Karpas-422 (cell line): ENCODE results near the gene F5. TPM values are rescaled to one million over a fixed set of nuclear protein-coding genes. Genes with fewer than 3 reads are reported as not detected.

ENCODE experiments used
- DNase-seq: peaks from one replicate; pipeline ENCODE4 v3.0.0-alpha.2; 2015
- H2AFZ ChIP-seq: fragments of 200-600 bp; sonication (generic); 2 replicates; pipeline ENCODE4 v1.6.1; 2014; ENCODE audit warnings: antibody characterized with exemption, low read length, mixed read lengths
- H3K27ac ChIP-seq: fragments of 200-600 bp; sonication (generic); 2 replicates; pipeline ENCODE4 v1.5.1; 2014; ENCODE audit warnings: mild to moderate bottlenecking, low read length, moderate library complexity
- H3K27me3 ChIP-seq: fragments of 200-600 bp; sonication (generic); 2 replicates; pipeline ENCODE4 v1.6.1; 2014; ENCODE audit warnings: low read length, mixed read lengths
- H3K36me3 ChIP-seq: fragments of 200-600 bp; sonication (generic); 2 replicates; pipeline ENCODE4 v1.6.1; 2014; ENCODE audit warnings: low read length, mixed read lengths; ENCODE audit not compliant: insufficient read depth
- H3K4me1 ChIP-seq: fragments of 200-600 bp; sonication (generic); 2 replicates; pipeline ENCODE4 v1.6.1; 2014; ENCODE audit warnings: mild to moderate bottlenecking, low read length, mixed read lengths
- H3K4me2 ChIP-seq: fragments of 200-600 bp; sonication (generic); 2 replicates; pipeline ENCODE4 v1.6.1; 2014; ENCODE audit warnings: low read length, low read depth, mild to moderate bottlenecking; ENCODE audit not compliant: poor library complexity, severe bottlenecking
- H3K4me3 ChIP-seq: fragments of 200-600 bp; sonication (generic); 2 replicates; pipeline ENCODE4 v1.5.1; 2014; ENCODE audit warnings: mild to moderate bottlenecking, antibody characterized with exemption, low read length, mixed read lengths
- H3K79me2 ChIP-seq: fragments of 200-600 bp; sonication (generic); 2 replicates; pipeline ENCODE4 v1.6.1; 2014; ENCODE audit warnings: mild to moderate bottlenecking, low read length, mixed read lengths
- H3K9ac ChIP-seq: fragments of 200-600 bp; sonication (generic); 2 replicates; pipeline ENCODE4 v1.6.0; 2014; ENCODE audit warnings: low read length
- H3K9me2 ChIP-seq: fragments of 200-600 bp; sonication (generic), shearing (Covaris generic); replicated peaks from 2 replicates; pipeline ENCODE4 v1.6.0; 2014; ENCODE audit warnings: mild to moderate bottlenecking, low read length, moderate library complexity; ENCODE audit not compliant: insufficient read depth
- H3K9me3 ChIP-seq: fragments of 300-700, 200-600 bp; sonication (generic); 2 replicates; pipeline ENCODE4 v1.6.1; 2014; ENCODE audit warnings: low read length, mixed read lengths
- H4K20me1 ChIP-seq: fragments of 200-600 bp; sonication (generic); 2 replicates; pipeline ENCODE4 v1.6.1; 2014; ENCODE audit warnings: mild to moderate bottlenecking, antibody characterized with exemption, low read length, low read depth; ENCODE audit not compliant: insufficient read depth
- total RNA-seq: library from RNA; depleted of rRNA; stranded (reverse); fragments of >200 nt; shearing (Covaris generic); gene quantifications from 2 replicates; pipeline ENCODE4 v1.2.3, GENCODE V29; 2014; ENCODE audit warnings: low replicate concordance

The F5 gene
- total RNA-seq, 1 experiment from 2014 or later = not detected

GRCh38 chr1:169577981-169578738 lies 8.1 kb downstream of the F5 start:
- Histone ChIP-seq H3K27ac (no peak overlapping the region), H3K79me2 (no peaks in the 10 kb centered on the region), H4K20me1 (no peaks in the 10 kb centered on the region), H3K4me2 (no peak overlapping the region), H2AFZ (no peak overlapping the region), H3K4me3 (no peak overlapping the region), H3K9me2 (no peaks in the 10 kb centered on the region), H3K9me3 (no peaks in the 10 kb centered on the region), H3K27me3 (no peaks in the 10 kb centered on the region), H3K9ac (no peak overlapping the region), H3K36me3 (no peaks in the 10 kb centered on the region), H3K4me1 (no peaks in the 10 kb centered on the region)
- no peak for DNase-seq

GRCh38 chr1:169576935-169577331 lies 9.3 kb downstream of the F5 start:
- Histone ChIP-seq H3K9me2 (no peaks in the 10 kb centered on the region), H3K9ac (no peak overlapping the region), H3K36me3 (no peaks in the 10 kb centered on the region), H3K27me3 (no peaks in the 10 kb centered on the region), H3K79me2 (no peaks in the 10 kb centered on the region), H3K9me3 (no peaks in the 10 kb centered on the region), H4K20me1 (no peaks in the 10 kb centered on the region), H3K4me3 (no peak overlapping the region), H2AFZ (no peak overlapping the region), H3K27ac (no peak overlapping the region), H3K4me2 (no peak overlapping the region), H3K4me1 (no peaks in the 10 kb centered on the region)
- no peak for DNase-seq

GRCh38 chr1:169576241-169576934 lies 9.9 kb downstream of the F5 start:
- no peaks in the 10 kb centered on the region for H3K9me2 ChIP-seq
- no peaks in the 10 kb centered on the region for H3K27me3 ChIP-seq
- H3K4me1 ChIP-seq = no peaks in the 10 kb centered on the region
- no peaks in the 10 kb centered on the region for H3K36me3 ChIP-seq
- no peak overlapping the region for H3K4me2 ChIP-seq
- H3K79me2 ChIP-seq = no peaks in the 10 kb centered on the region
- no peaks in the 10 kb centered on the region for H3K9me3 ChIP-seq
- no peak overlapping the region for H3K27ac ChIP-seq
- DNase-seq = no peak
- no peak overlapping the region for H2AFZ ChIP-seq
- no peak overlapping the region for H3K9ac ChIP-seq
- H4K20me1 ChIP-seq = no peaks in the 10 kb centered on the region
- H3K4me3 ChIP-seq = no peak overlapping the region

- Histone ChIP-seq H2AFZ (no peak overlapping the region), H3K27ac (no peak overlapping the region), H3K4me3 (no peak overlapping the region), H4K20me1 (no peaks in the 10 kb centered on the region), H3K79me2 (no peaks in the 10 kb centered on the region), H3K4me2 (no peak overlapping the region), H3K36me3 (no peaks in the 10 kb centered on the region), H3K9me2 (no peaks in the 10 kb centered on the region), H3K4me1 (no peaks in the 10 kb centered on the region), H3K27me3 (no peaks in the 10 kb centered on the region), H3K9me3 (no peaks in the 10 kb centered on the region), H3K9ac (no peak overlapping the region)
- no peak for DNase-seq
Observed at GRCh38 chr1:169574336-169574735, 11.9 kb downstream of the F5 start.

- Histone ChIP-seq H3K79me2 (no peaks in the 10 kb centered on the region), H3K27me3 (no peaks in the 10 kb centered on the region), H3K9me2 (no peaks in the 10 kb centered on the region), H2AFZ (no peak overlapping the region), H3K9me3 (no peaks in the 10 kb centered on the region), H3K27ac (no peak overlapping the region), H4K20me1 (no peaks in the 10 kb centered on the region), H3K4me3 (no peak overlapping the region), H3K9ac (no peak overlapping the region), H3K4me1 (no peaks in the 10 kb centered on the region), H3K36me3 (no peaks in the 10 kb centered on the region), H3K4me2 (no peak overlapping the region)
- DNase-seq = no peak
Observed at GRCh38 chr1:169572187-169572586, 14.1 kb downstream of the F5 start.

- no peaks in the 10 kb centered on the region for H4K20me1 ChIP-seq
- no peaks in the 10 kb centered on the region for H3K4me1 ChIP-seq
- H3K79me2 ChIP-seq = no peaks in the 10 kb centered on the region
- no peak overlapping the region for H3K4me2 ChIP-seq
- H3K4me3 ChIP-seq = no peak overlapping the region
- H3K9ac ChIP-seq = no peak overlapping the region
- no peak overlapping the region for H2AFZ ChIP-seq
- no peaks in the 10 kb centered on the region for H3K36me3 ChIP-seq
- no peak for DNase-seq
- no peaks in the 10 kb centered on the region for H3K27me3 ChIP-seq
- no peaks in the 10 kb centered on the region for H3K9me3 ChIP-seq
- H3K9me2 ChIP-seq = no peaks in the 10 kb centered on the region
- H3K27ac ChIP-seq = no peak overlapping the region
Observed at GRCh38 chr1:169571450-169571849, 14.8 kb downstream of the F5 start.

- no peak overlapping the region for H3K4me3 ChIP-seq
- H3K4me2 ChIP-seq = no peak overlapping the region
- H3K27ac ChIP-seq = no peak overlapping the region
Observed at GRCh38 chr1:169570172-169570574, 16.1 kb downstream of the F5 start.

GRCh38 chr1:169568497-169568896 lies 17.8 kb downstream of the F5 start:
- Histone ChIP-seq H3K9me2 (no peaks in the 10 kb centered on the region), H3K9me3 (no peaks in the 10 kb centered on the region), H3K36me3 (no peaks in the 10 kb centered on the region), H3K4me2 (no peak overlapping the region), H3K27me3 (no peaks in the 10 kb centered on the region), H3K4me3 (no peak overlapping the region), H3K9ac (no peak overlapping the region), H3K27ac (no peak overlapping the region), H2AFZ (no peak overlapping the region), H3K4me1 (no peaks in the 10 kb centered on the region), H4K20me1 (no peaks in the 10 kb centered on the region), H3K79me2 (no peaks in the 10 kb centered on the region)
- no peak for DNase-seq

More at GRCh38 chr1:169570172-169570574, 16.1 kb downstream of the F5 start:
- H3K9me3 ChIP-seq = no peaks in the 10 kb centered on the region
- no peaks in the 10 kb centered on the region for H3K27me3 ChIP-seq
- no peaks in the 10 kb centered on the region for H3K36me3 ChIP-seq
- no peak for DNase-seq
- H3K9me2 ChIP-seq = no peaks in the 10 kb centered on the region
- H3K9ac ChIP-seq = no peak overlapping the region
- no peaks in the 10 kb centered on the region for H3K4me1 ChIP-seq
- no peaks in the 10 kb centered on the region for H3K79me2 ChIP-seq
- H4K20me1 ChIP-seq = no peaks in the 10 kb centered on the region
- no peak overlapping the region for H2AFZ ChIP-seq
